Stimulated activated CD4-positive, alpha-beta T cell treated with anti-CD3 and anti-CD28 coated beads, Interleukin-2, amount 100 ng/mL, for 4 hours (primary cell): ENCODE results near the gene ALG13.
"Not testable (repeated sequence)": the region's sequence is repeated elsewhere in the genome, so short reads cannot be mapped to it uniquely, and the experiment has no call there.

Experiments used
- DNase-seq: peaks from one replicate; pipeline ENCODE4 v3.0.0-alpha.2; 2020; ENCODE audit warnings: low read depth

ALG13 gene

GRCh38 chrX:111759686-111760085 lies 78.7 kb downstream of the ALG13 start:
- DNase-seq: no peak

- DNase-seq: no peak
Measured at GRCh38 chrX:111761578-111762135, 80.7 kb downstream of the ALG13 start.

- no peak for DNase-seq
Measured at GRCh38 chrX:111778591-111778990, 97.6 kb downstream of the ALG13 start.

DNA sequence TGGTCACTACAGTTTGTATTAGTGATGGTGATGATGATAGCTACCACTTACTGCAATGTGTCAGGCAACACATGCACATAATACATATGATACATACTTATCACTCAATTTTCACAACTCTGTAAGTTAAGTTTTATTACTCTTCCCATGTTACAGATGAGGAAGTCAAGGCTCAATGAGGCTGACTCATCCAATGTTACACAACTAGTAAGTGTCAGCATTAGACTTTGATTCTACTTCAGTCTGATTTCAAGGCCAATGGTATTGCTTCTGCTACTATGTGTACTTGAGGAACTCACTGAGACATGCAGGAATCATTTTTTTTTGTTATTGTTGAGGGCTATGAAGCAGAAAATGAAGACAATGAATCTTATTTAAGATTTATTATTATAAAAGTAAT lies 98.6 kb downstream of the ALG13 start:
- DNase-seq: no peak

DNA sequence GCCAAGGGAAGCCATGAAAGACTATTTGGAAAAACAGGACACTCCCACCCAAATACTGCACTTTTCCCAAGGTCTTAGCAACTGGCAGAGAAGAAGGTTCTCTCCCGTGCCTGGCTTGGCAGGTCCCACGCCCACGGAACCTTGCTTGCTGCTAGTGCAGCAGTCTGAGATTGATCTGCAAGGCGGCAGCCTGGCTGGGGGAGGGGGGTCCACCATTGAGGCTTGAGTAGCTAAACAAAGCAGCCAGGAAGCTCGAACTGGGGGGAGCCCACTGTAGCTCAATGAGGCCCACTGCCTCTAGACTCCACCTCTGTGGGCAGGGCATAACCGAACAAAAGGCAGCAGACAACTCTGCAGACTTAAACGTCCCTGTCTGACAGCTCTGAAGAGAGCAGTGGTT lies 103.7 kb downstream of the ALG13 start:
- DNase-seq: no peak

- DNase-seq: not testable (repeated sequence)
Measured at GRCh38 chrX:111790054-111790453, 109.1 kb downstream of the ALG13 start.
